Endothelial cell of umbilical vein (primary cell): ENCODE measurements around the gene CABLES1. TPM values are rescaled to one million over a fixed set of nuclear protein-coding genes. Genes with fewer than 3 reads are reported as not detected.

Experiments used
- Bru-seq: library from RNA; stranded (reverse); fragments of 400-500 nt; gene quantifications from one replicate; lab custom pipeline; 2021; lab: Mats Ljungman, UMichigan
- BruChase-seq, 2 experiments: library from RNA; stranded (reverse); fragments of 400-500 nt; gene quantifications; one replicate each; lab custom pipeline; 2021; lab: Mats Ljungman, UMichigan
- BruUV-seq: library from RNA; stranded (reverse); fragments of 400-500 nt; replicated peaks from 2 replicates; lab custom pipeline; 2021; lab: Mats Ljungman, UMichigan
- CTCF ChIA-PET: fragments of 300-600, 350-600 bp; sonication (Branson Sonifier 250); formaldehyde crosslinking; loops from one replicate; lab custom pipeline; 2021; ENCODE audit warnings: antibody characterized with exemption, inconsistent platforms; lab: Charles Lee
- POLR2A ChIA-PET: fragments of 300-600, 350-600 bp; sonication (Branson Sonifier 250); formaldehyde crosslinking; loops from one replicate; lab custom pipeline; 2021; ENCODE audit warnings: antibody characterized with exemption, inconsistent platforms; lab: Charles Lee
- DNase-seq: peaks from one replicate; pipeline ENCODE4 v3.0.0-alpha.2; 2011; ENCODE audit warnings: low read depth, low spot score
- FAIRE-seq: peaks from 2 replicates; lab custom pipeline; 2011; peaks lifted over from hg19 to GRCh38; lab: Jason Lieb, UNC
- H2AFZ ChIP-seq: 2 replicates; pipeline ENCODE4 v1.6.0; 2012; ENCODE audit warnings: low read depth, low read length, control low read depth, inconsistent platforms
- H3K27ac ChIP-seq: 2 replicates; pipeline ENCODE4 v1.5.1; 2011; ENCODE audit warnings: low read depth, mild to moderate bottlenecking, control low read depth, low read length, moderate library complexity; ENCODE audit not compliant: insufficient read depth
- H3K27me3 ChIP-seq, 2 experiments: 2 replicates each; pipeline versions ENCODE4 v1.6.0 to v1.6.1; 2011; ENCODE audit warnings: low read length in 2 of 2, mixed read lengths in 1 of 2; ENCODE audit not compliant: control insufficient read depth in 2 of 2, insufficient read depth in 2 of 2
- H3K36me3 ChIP-seq, 2 experiments: 2 replicates in 1 of 2; 3 replicates in 1 of 2; pipeline ENCODE4 v1.5.1; 2011; ENCODE audit warnings: low read length in 2 of 2, mild to moderate bottlenecking in 1 of 2, moderate library complexity in 1 of 2; ENCODE audit not compliant: control insufficient read depth in 2 of 2, insufficient read depth in 2 of 2; ENCODE audit errors: extremely low read depth in 1 of 2
- H3K4me1 ChIP-seq: 3 replicates; pipeline ENCODE4 v1.5.1; 2011; ENCODE audit warnings: mild to moderate bottlenecking, low read length; ENCODE audit not compliant: control insufficient read depth, insufficient read depth; ENCODE audit errors: extremely low read depth
- H3K4me2 ChIP-seq: 2 replicates; pipeline ENCODE4 v1.6.1; 2011; ENCODE audit warnings: low read length, control low read depth, mixed read lengths; ENCODE audit not compliant: insufficient read depth
- H3K4me3 ChIP-seq, 3 experiments: fragments of 200-600 bp in 1 of 3; sonication (generic), shearing (Covaris generic) in 1 of 3; replicated peaks in 1 of 3; 2 replicates each; pipeline ENCODE4 v1.5.1; 2011 to 2016; ENCODE audit warnings: control low read depth in 3 of 3, low read length in 3 of 3, mild to moderate bottlenecking in 2 of 3, inconsistent platforms in 1 of 3, low read depth in 1 of 3, moderate library complexity in 1 of 3; ENCODE audit not compliant: insufficient read depth in 1 of 3
- H3K79me2 ChIP-seq: 2 replicates; pipeline ENCODE4 v1.6.0; 2012; ENCODE audit warnings: low read length, inconsistent platforms; ENCODE audit not compliant: control insufficient read depth, insufficient read depth
- H3K9ac ChIP-seq: replicated peaks from 2 replicates; pipeline ENCODE3; 2011; ENCODE audit warnings: low read length, control low read depth; ENCODE audit not compliant: insufficient read depth; ENCODE audit errors: extremely low read depth
- H3K9me1 ChIP-seq: replicated peaks from 3 replicates; pipeline ENCODE4 v1.6.0; 2011; ENCODE audit warnings: mild to moderate bottlenecking, low read length; ENCODE audit not compliant: control insufficient read depth, insufficient read depth; ENCODE audit errors: extremely low read depth
- H3K9me3 ChIP-seq: replicated peaks from 2 replicates; pipeline ENCODE4 v1.5.1; 2012; ENCODE audit warnings: low read length, inconsistent platforms; ENCODE audit not compliant: control insufficient read depth, insufficient read depth
- H4K20me1 ChIP-seq: replicated peaks from 2 replicates; pipeline ENCODE3; 2011; ENCODE audit warnings: mild to moderate bottlenecking, low read length; ENCODE audit not compliant: control insufficient read depth, insufficient read depth; ENCODE audit errors: extremely low read depth
- EZH2 ChIP-seq: IDR thresholded peaks from 2 replicates; pipeline ENCODE4 v1.6.1; 2012; ENCODE audit warnings: borderline replicate concordance, low read depth, mild to moderate bottlenecking, moderate library complexity, low read length, inconsistent platforms; ENCODE audit not compliant: severe bottlenecking
- FOS ChIP-seq: IDR thresholded peaks from 2 replicates; pipeline ENCODE4 v1.6.1; 2011; ENCODE audit warnings: mild to moderate bottlenecking, low read length, moderate library complexity, borderline replicate concordance; ENCODE audit not compliant: insufficient read depth
- GATA2 ChIP-seq: IDR thresholded peaks from 2 replicates; pipeline ENCODE4 v1.7.0; 2011; ENCODE audit warnings: low read depth, mild to moderate bottlenecking, moderate library complexity, mixed read lengths, low read length; ENCODE audit not compliant: insufficient read length, insufficient read depth
- JUN ChIP-seq: IDR thresholded peaks from 2 replicates; pipeline ENCODE4 v1.6.1; 2011; ENCODE audit warnings: borderline replicate concordance, low read depth; ENCODE audit not compliant: insufficient read length, insufficient read depth
- MYC ChIP-seq: IDR thresholded peaks from one replicate; pipeline ENCODE4 v1.6.1; 2011; ENCODE audit warnings: mild to moderate bottlenecking, low read depth, low read length
- POLR2A ChIP-seq: IDR thresholded peaks from 2 replicates; pipeline ENCODE4 v1.6.1; 2012; ENCODE audit warnings: low read depth, mild to moderate bottlenecking, control low read depth, low read length
- POLR2AphosphoS5 ChIP-seq: IDR thresholded peaks from 2 replicates; pipeline ENCODE4 v1.6.1; 2012; ENCODE audit warnings: low read depth, mild to moderate bottlenecking, control low read depth, low read length, moderate library complexity; ENCODE audit not compliant: insufficient read depth
- dilution Hi-C: fragments of 300-500 bp; cut with MboI; formaldehyde crosslinking; loops from one replicate; pipeline ENCODE4 v1.15.0; 2019; ENCODE audit warnings: low sequenced_read_pairs; ENCODE audit not compliant: extremely low pct_ligation_motif_present
- intact Hi-C: fragments of 100-400 bp; cut with micrococcal nuclease; formaldehyde crosslinking; loops from one replicate; pipeline ENCODE4 v1.10.0; 2022
- long read RNA-seq: library from polyadenylated mRNA; stranded (forward); transcript quantifications from one replicate; pipeline ENCODE4 v2.0.0, GENCODE V29; 2021
- polyA minus RNA-seq, 3 experiments: library from RNA; depleted of rRNA, polyadenylated mRNA; stranded (reverse); fragments of >200 nt; gene quantifications; 1 replicate in 1 of 3; 2 replicates in 2 of 3; pipeline ENCODE4 v1.2.3, GENCODE V29; 2011
- polyA plus RNA-seq, 4 experiments: library from polyadenylated mRNA; depleted of rRNA in 3 of 4; stranded (reverse) in 3 of 4; unstranded in 1 of 4; fragments of >200 nt; gene quantifications; 2 replicates each; pipeline versions ENCODE4 v1.2.1 to v1.2.3, GENCODE V29; 2011 to 2012; ENCODE audit warnings: missing spikeins in 1 of 4
- total RNA-seq: library from RNA; stranded (reverse); gene quantifications from 2 replicates; pipeline ENCODE4 v1.2.3, GENCODE V29; 2021
- TF ChIP-seq, protein P1 (sequence below): IDR thresholded peaks from 2 replicates; pipeline ENCODE4 v1.6.1; 2011; ENCODE audit not compliant: insufficient read depth, insufficient read length
- TF ChIP-seq, protein P2 (sequence below), 2 donors: IDR thresholded peaks; 1 replicate in 1 of 2; 2 replicates in 1 of 2; pipeline ENCODE4 v1.5.1; 2011; ENCODE audit warnings: low read length in 2 of 2, mild to moderate bottlenecking in 2 of 2, moderate library complexity in 2 of 2, control low read depth in 1 of 2, inconsistent platforms in 1 of 2, low read depth in 1 of 2; ENCODE audit not compliant: insufficient read depth in 1 of 2; ENCODE audit errors: extremely low read depth in 1 of 2

Gene CABLES1, protein sequence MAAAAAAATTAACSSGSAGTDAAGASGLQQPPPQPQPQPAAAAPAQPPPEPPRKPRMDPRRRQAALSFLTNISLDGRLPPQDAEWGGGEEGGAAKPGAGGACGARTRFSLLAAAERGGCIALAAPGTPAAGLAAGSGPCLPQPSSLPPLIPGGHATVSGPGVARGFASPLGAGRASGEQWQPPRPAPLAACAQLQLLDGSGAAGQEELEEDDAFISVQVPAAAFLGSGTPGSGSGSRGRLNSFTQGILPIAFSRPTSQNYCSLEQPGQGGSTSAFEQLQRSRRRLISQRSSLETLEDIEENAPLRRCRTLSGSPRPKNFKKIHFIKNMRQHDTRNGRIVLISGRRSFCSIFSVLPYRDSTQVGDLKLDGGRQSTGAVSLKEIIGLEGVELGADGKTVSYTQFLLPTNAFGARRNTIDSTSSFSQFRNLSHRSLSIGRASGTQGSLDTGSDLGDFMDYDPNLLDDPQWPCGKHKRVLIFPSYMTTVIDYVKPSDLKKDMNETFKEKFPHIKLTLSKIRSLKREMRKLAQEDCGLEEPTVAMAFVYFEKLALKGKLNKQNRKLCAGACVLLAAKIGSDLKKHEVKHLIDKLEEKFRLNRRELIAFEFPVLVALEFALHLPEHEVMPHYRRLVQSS
- 55.0 and 71.1 TPM in 2 replicates for total RNA-seq
- 28.7 and 40.2 TPM in 2 replicates for polyA plus RNA-seq
- 46.8 and 51.2 TPM in 2 replicates for polyA plus RNA-seq (2011; cell fraction: cytosol; rRNA removed)
- polyA plus RNA-seq (2011; cell fraction: nucleus; rRNA removed) = 66.8 and 77.1 TPM in 2 replicates
- polyA plus RNA-seq (2012) = 66.6 TPM in 2 replicates
- polyA minus RNA-seq = 73.3 and 73.9 TPM in 2 replicates
- polyA minus RNA-seq (2011; cell fraction: cytosol; rRNA and poly(A)+ RNA removed) = 7.8 TPM
- polyA minus RNA-seq (2011; cell fraction: nucleus; rRNA and poly(A)+ RNA removed) = 87.4 and 92.3 TPM in 2 replicates
- Bru-seq, nascent RNA = percentile 89 among the genes with signal in this experiment
- percentile 86 among the genes with signal in this experiment for BruChase-seq, experiment 1, labeled RNA remaining after a 6-hour chase
- percentile 80 among the genes with signal in this experiment for BruChase-seq, experiment 2, labeled RNA remaining after a 2-hour chase
- long read RNA-seq, full-length matches to known transcripts = 84 of 113 reads
- long read RNA-seq, partial matches to known transcripts = 6 of 113 reads
- long read RNA-seq, other reads (novel, unspliced or antisense) = 23 of 113 reads

DNA sequence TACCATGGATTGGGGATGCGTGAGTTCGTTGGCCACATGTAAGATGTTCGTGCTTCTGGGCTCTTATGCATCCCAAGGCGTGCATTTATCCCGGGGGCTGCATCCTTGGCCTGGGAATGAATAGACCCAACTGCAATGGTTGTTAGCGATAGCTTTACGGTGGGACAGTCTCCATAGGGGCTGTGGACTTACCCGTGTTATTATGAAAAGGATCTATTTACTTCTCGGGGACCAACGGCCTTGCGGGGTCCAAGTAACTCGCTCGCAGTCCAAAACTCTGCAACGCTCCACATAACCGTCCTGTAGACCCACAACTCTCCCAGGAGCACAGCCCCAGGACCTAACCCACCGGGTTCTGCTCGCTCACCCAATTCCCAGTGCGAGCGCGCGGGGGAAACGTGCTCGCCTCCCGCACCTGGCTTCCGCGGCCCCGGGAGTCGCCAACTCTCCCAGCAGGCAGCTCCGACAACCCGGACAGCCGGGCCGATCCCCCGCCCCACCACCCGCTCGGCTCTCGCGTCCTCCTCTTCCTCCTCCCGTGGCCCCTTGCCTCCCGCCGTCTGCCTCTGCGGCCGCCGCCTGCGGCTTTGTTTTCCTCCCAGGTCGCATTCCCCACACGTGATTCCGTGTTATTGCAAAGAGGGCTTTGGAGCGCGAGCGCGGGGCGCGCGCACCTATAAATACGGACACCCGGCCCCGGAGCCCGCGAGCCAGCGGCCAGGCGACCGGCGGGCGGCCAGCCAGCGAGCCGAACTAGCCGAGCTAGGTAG, at the start of gene CABLES1:
Gene CABLES1 (plus strand): TSS at position 706 of the 770 bp plus-strand sequence. CDS start 278 bp downstream, outside the sequence.
- TSS peak; percentile 33 for BruUV-seq
- dilution Hi-C loops = no loop called here
- peak; percentile 84 for DNase-seq
- Histone ChIP-seq H4K20me1 (no peaks in the 10 kb centered on the region), H3K4me2 (peak within 1 kb of the TSS; percentile 91), H3K9me3 (no peaks in the 10 kb centered on the region), H3K27me3 (no peaks in the 10 kb centered on the region), H3K79me2 (peaks cover 35% of the 10 kb centered on the region), H3K4me1 (peaks cover 24% of the 10 kb centered on the region), H2AFZ (peak within 1 kb of the TSS; percentile 66), H3K36me3 (peaks cover 0 to 4% of the 10 kb centered on the region in 2 experiments), H3K27ac (peak within 1 kb of the TSS; percentile 65), H3K4me3 (peak within 1 kb of the TSS; percentile 61 to 94 (median 88)), H3K9ac (peak within 1 kb of the TSS; percentile 73), H3K9me1 (no peaks in the 10 kb centered on the region)
- CTCF ChIA-PET = interaction anchor here (2.0 to 5.3 kb wide), 4 partner anchors 57 to 277 kb away, joined by 11 to 74 read pairs (median 20); no protein-coding TSS in a partner anchor
- peak; percentile 86 for TF ChIP-seq POLR2A
- no peak for TF ChIP-seq EZH2
- peak; percentile 65 for TF ChIP-seq POLR2AphosphoS5
- no peak for TF ChIP-seq MYC
- no peak for TF ChIP-seq GATA2
- TF ChIP-seq, protein P1, sequence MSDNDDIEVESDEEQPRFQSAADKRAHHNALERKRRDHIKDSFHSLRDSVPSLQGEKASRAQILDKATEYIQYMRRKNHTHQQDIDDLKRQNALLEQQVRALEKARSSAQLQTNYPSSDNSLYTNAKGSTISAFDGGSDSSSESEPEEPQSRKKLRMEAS = peak; percentile 85
- TF ChIP-seq FOS = no peak
- TF ChIP-seq JUN = no peak
- TF ChIP-seq, protein P2, sequence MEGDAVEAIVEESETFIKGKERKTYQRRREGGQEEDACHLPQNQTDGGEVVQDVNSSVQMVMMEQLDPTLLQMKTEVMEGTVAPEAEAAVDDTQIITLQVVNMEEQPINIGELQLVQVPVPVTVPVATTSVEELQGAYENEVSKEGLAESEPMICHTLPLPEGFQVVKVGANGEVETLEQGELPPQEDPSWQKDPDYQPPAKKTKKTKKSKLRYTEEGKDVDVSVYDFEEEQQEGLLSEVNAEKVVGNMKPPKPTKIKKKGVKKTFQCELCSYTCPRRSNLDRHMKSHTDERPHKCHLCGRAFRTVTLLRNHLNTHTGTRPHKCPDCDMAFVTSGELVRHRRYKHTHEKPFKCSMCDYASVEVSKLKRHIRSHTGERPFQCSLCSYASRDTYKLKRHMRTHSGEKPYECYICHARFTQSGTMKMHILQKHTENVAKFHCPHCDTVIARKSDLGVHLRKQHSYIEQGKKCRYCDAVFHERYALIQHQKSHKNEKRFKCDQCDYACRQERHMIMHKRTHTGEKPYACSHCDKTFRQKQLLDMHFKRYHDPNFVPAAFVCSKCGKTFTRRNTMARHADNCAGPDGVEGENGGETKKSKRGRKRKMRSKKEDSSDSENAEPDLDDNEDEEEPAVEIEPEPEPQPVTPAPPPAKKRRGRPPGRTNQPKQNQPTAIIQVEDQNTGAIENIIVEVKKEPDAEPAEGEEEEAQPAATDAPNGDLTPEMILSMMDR (IDR thresholded peaks at IDR 0.05; ENCODE audit: extremely low read depth in 1 of 2, insufficient read depth in 1 of 2, low read depth in 1 of 2, low read length in 2 of 2) = no peak
- FAIRE-seq = peak; percentile 50
- POLR2A ChIA-PET = no interaction called here
- intact Hi-C loops = loop anchor here (1.0 to 10.0 kb wide), 9 partner anchors 20 to 323 kb away; partner anchors contain the start of gene RIOK3
